ENCODE data around the gene EXOSC7.

The EXOSC7 gene

DNA sequence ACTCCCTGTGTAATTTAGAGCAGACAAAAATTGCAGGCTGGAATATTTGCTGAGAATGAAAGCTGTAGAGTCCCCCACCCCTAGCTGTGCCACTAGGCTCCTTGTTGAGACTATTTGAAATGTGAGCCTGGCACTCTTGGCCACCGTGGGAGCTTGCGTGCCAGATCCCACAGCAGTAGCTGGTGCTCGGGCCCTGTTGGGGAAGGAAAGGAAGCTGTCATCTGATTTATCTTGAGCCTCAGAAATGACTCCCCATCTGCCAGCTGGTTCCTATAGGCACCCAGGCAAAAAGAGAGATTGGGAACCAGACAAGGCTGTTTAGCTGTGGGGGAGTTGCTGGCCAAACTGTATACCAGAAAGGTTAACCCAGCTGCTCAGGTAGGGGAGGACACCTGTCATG is 26.7 kb downstream of the EXOSC7 start:
- TF ChIP-seq, protein P1, sequence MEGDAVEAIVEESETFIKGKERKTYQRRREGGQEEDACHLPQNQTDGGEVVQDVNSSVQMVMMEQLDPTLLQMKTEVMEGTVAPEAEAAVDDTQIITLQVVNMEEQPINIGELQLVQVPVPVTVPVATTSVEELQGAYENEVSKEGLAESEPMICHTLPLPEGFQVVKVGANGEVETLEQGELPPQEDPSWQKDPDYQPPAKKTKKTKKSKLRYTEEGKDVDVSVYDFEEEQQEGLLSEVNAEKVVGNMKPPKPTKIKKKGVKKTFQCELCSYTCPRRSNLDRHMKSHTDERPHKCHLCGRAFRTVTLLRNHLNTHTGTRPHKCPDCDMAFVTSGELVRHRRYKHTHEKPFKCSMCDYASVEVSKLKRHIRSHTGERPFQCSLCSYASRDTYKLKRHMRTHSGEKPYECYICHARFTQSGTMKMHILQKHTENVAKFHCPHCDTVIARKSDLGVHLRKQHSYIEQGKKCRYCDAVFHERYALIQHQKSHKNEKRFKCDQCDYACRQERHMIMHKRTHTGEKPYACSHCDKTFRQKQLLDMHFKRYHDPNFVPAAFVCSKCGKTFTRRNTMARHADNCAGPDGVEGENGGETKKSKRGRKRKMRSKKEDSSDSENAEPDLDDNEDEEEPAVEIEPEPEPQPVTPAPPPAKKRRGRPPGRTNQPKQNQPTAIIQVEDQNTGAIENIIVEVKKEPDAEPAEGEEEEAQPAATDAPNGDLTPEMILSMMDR (conservative IDR thresholded peaks at IDR 0.05), result no peak
- no peak for TF ChIP-seq ZFX (IDR thresholded peaks at IDR 0.05)
- H3K27ac ChIP-seq, result no peak overlapping the region

DNA sequence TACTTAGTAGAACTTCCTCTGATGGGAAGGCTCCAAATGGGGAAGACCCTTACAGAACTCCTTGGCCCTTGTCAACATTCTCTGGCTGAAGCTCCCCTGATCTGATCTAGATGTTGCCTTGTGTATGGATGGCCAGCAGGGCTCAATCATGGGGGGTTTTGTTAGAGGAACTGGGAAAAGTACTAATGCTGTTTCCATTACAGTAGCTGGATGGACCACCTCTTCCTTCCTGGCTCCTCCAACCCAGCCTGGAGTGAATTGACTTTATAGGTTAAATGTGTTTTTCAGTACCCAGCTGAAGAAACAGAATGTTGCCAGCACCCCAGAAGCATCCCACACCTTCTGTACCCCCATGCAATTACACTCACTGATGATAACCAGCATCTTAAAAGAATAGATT is 27.4 kb downstream of the EXOSC7 start:
- TF ChIP-seq, protein P1 (conservative IDR thresholded peaks at IDR 0.05), result no peak
- no peak for TF ChIP-seq ZFX (IDR thresholded peaks at IDR 0.05)

DNA sequence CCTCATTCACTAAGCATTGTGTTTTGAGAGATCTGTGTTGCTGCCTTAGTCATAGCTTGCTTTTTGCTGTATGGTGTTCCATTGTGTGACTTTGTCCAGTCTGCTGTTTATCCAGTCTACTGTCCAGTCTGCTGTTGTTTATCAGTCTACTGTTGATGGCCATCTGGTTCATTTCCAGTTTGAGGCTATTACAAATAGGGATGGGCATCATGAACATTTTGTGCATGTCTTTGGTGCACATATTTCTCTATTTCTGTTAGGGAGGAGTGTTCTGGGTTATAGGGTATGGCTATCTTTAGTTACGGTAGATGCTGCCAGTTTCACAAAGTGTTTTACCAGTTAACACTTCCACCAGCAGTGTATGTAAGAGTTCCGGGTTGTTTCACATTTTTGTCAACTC is 27.8 kb downstream of the EXOSC7 start:
- TF ChIP-seq, protein P1 (conservative IDR thresholded peaks at IDR 0.05), result no peak
- no peak for TF ChIP-seq ZFX (IDR thresholded peaks at IDR 0.05)

More for the DNA sequence above, 27.4 kb downstream of the EXOSC7 start:
- H3K27ac ChIP-seq, result no peak overlapping the region

DNA sequence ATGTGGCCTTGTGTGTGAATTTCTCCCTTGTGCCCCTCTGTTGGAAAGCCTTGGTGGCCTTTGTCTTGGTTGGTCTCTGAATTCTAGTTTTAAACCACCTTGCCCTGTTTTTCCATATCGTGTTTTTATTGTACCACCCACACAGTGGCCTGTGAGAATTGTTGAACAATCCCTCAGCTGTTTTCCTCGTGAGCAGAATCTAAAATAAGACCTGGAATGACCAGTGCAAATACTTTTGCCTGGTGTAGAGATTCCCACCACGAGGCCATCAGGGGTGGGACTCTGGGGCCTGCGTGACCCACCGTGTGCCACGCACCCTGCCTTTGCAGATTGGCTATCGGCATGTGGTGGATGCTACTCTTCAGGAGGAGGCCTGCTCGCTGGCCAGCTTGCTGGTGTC is 31.0 kb downstream of the EXOSC7 start:
- TF ChIP-seq, protein P1 (conservative IDR thresholded peaks at IDR 0.05), result no peak
- TF ChIP-seq ZFX (IDR thresholded peaks at IDR 0.05), result no peak
- no peak overlapping the region for H3K27ac ChIP-seq

More for the DNA sequence above, 27.8 kb downstream of the EXOSC7 start:
- H3K27ac ChIP-seq, result no peak overlapping the region

DNA sequence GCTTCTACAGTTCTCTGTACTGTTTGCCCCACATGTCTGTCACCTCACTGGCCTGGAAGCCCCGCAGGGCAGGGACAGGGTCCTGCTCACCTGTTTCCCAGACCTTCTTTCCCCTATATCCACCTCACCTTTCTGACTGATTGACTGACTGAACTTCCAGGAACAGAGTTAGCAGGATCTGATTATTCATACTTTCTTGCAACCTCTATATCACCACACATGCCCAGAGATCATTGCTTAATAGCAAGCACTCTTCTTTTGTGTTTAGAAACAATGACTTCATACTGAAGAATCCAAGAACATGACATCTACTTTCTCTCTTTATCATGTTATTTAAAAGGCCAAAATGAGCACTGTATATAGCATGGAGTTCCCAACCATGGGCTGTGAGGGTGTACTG is 32.1 kb downstream of the EXOSC7 start:
- H3K27ac ChIP-seq, result no peak overlapping the region

DNA sequence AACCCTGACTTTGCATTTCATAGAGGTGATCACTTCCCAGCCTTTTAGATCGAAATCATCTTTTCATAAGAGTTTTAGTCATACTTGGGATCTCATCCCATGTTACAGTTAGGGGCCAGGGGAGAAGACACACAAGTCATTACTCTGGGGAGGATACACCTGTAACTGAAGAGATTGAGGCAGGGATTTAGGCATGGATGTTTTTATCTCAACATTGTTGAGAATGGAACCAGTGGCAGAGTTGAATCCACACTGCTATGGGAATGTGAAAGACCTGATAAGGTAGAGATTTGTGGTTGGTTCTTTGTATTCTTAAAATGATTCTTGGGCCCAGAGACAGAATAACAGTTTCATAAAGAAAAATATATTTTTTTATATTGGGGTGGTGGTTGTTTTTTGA is 33.8 kb downstream of the EXOSC7 start:
- no peak for TF ChIP-seq ZFX (IDR thresholded peaks at IDR 0.05)
- TF ChIP-seq, protein P1 (conservative IDR thresholded peaks at IDR 0.05), result no peak
- no peak overlapping the region for H3K27ac ChIP-seq

More for the DNA sequence above, 32.1 kb downstream of the EXOSC7 start:
- no peak for TF ChIP-seq ZFX (IDR thresholded peaks at IDR 0.05)
- TF ChIP-seq, protein P1 (conservative IDR thresholded peaks at IDR 0.05), result no peak

DNA sequence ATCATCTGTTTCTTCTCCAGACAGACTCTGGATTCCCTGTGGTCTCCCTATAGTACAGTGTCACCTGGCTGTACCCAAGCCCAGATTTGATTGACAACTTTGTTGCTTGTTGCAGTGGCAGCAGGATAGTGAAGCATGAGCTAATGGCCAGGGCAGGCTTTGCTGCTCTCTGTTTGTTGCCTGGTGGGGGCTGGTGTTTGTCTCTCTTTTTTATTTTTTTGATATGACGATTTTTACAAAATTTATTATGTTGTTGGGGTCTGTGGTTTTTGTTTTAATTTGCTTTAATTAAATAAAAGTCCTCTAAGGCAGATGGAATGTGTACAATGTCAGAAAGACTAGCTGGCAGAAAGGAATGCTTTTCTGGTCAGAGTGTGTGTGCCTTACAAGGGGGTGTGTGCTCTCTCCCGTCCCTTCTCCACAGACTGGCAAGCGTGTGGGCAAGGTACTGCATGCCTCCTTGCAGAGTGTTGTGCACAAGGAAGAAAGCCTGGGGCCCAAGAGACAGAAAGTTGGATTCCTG is 34.8 kb downstream of the EXOSC7 start:
- TF ChIP-seq, protein P1 (conservative IDR thresholded peaks at IDR 0.05), result no peak
- TF ChIP-seq ZFX (IDR thresholded peaks at IDR 0.05), result no peak
- H3K27ac ChIP-seq, result no peak overlapping the region
